DMS53 treated with DMSO at 0.1 percent for 48 hours (cell line): ENCODE measurements around the gene NUF2.

Experiments used
- DNase-seq: peaks from one replicate; lab custom pipeline; 2025; ENCODE audit not compliant: unreplicated experiment; lab: John Stamatoyannopoulos, UW

The NUF2 gene

GRCh38 chr1:163399001-163399400 lies 77.2 kb downstream of the NUF2 start:
- DNase-seq: no peak

GRCh38 chr1:163399976-163400601 lies 78.3 kb downstream of the NUF2 start:
- DNase-seq: no peak

- DNase-seq: no peak
These were observed 79.5 kb downstream of the NUF2 start for GRCh38 chr1:163401211-163401610.
